GM23248 (cell line): ENCODE measurements around the gene CRTC2. TPM values are rescaled to one million over a fixed set of nuclear protein-coding genes. Genes with fewer than 3 reads are reported as not detected.

Experiments
- DNase-seq: peaks from one replicate; pipeline ENCODE4 v3.0.0-alpha.2; 2015
- H2AFZ ChIP-seq: fragments of 200-600 bp; sonication (generic); 2 replicates; pipeline ENCODE4 v1.6.1; 2016; ENCODE audit warnings: antibody characterized with exemption
- H3F3A ChIP-seq: fragments of 200-600 bp; sonication (generic); 2 replicates; pipeline ENCODE4 v1.6.1; 2016; ENCODE audit warnings: mild to moderate bottlenecking, antibody characterized with exemption, mixed run types; ENCODE audit not compliant: insufficient read depth
- H3K27ac ChIP-seq: fragments of 200-600 bp; sonication (generic); 2 replicates; pipeline ENCODE4 v1.5.1; 2016; ENCODE audit warnings: mild to moderate bottlenecking
- H3K27me3 ChIP-seq: fragments of 200-600 bp; sonication (generic); replicated peaks from 2 replicates; pipeline ENCODE4 v1.6.1; 2016; ENCODE audit warnings: mild to moderate bottlenecking; ENCODE audit not compliant: insufficient read depth
- H3K36me3 ChIP-seq: fragments of 200-600 bp; sonication (generic); 2 replicates; pipeline ENCODE4 v1.6.1; 2016; ENCODE audit warnings: low read depth, mild to moderate bottlenecking
- H3K4me1 ChIP-seq: fragments of 200-600 bp; sonication (generic); 2 replicates; pipeline ENCODE4 v1.6.1; 2016; ENCODE audit warnings: mild to moderate bottlenecking; ENCODE audit not compliant: insufficient read depth
- H3K4me2 ChIP-seq: fragments of 200-600 bp; sonication (generic); one replicate; pipeline ENCODE4 v1.6.1; 2016; ENCODE audit warnings: mild to moderate bottlenecking; ENCODE audit not compliant: unreplicated experiment
- H3K4me3 ChIP-seq: fragments of 200-600 bp; sonication (generic); 2 replicates; pipeline ENCODE4 v1.5.1; 2016; ENCODE audit warnings: mild to moderate bottlenecking
- H3K79me2 ChIP-seq: fragments of 200-600 bp; sonication (generic); 2 replicates; pipeline ENCODE4 v1.6.1; 2016; ENCODE audit warnings: mild to moderate bottlenecking; ENCODE audit not compliant: insufficient read depth
- H3K9ac ChIP-seq: fragments of 200-600 bp; sonication (generic); 2 replicates; pipeline ENCODE4 v1.6.1; 2016; ENCODE audit warnings: mild to moderate bottlenecking
- H3K9me2 ChIP-seq: fragments of 200-600 bp; sonication (generic); 2 replicates; pipeline ENCODE4 v1.6.1; 2016; ENCODE audit warnings: mixed run types, mild to moderate bottlenecking, moderate library complexity; ENCODE audit not compliant: insufficient read depth
- H3K9me3 ChIP-seq: fragments of 200-600 bp; sonication (generic); one replicate; pipeline ENCODE4 v1.6.1; 2017; ENCODE audit warnings: low read depth
- H4K20me1 ChIP-seq: fragments of 200-600 bp; sonication (generic); 2 replicates; pipeline ENCODE4 v1.6.0; 2016; ENCODE audit not compliant: insufficient read depth
- EZH2 ChIP-seq: fragments of 200-600 bp; sonication (generic); IDR thresholded peaks from 2 replicates; pipeline ENCODE4 v1.6.1; 2018; ENCODE audit warnings: antibody characterized with exemption, mild to moderate bottlenecking; ENCODE audit not compliant: insufficient read depth, poor library complexity, severe bottlenecking
- EZH2phosphoT487 ChIP-seq: fragments of 200-600 bp; sonication (generic); IDR thresholded peaks from 2 replicates; pipeline ENCODE4 v1.6.1; 2018; ENCODE audit warnings: antibody characterized with exemption, moderate library complexity, mild to moderate bottlenecking, low read depth; ENCODE audit not compliant: insufficient read depth
- WGBS, 2 experiments: methylation state at CpG; one replicate each; pipeline ENCODE4 v1.1.6; 2015 to 2017; ENCODE audit warnings: low lambda C conversion rate in 2 of 2, low coverage in 1 of 2; ENCODE audit errors: missing lambda C conversion rate in 2 of 2; 5-methylcytosine and 5-hydroxymethylcytosine counted together
- in situ Hi-C: fragments of 300-500 bp; cut with MboI; formaldehyde crosslinking; loops from 2 replicates; pipeline ENCODE4 v1.15.0; 2020
- polyA plus RNA-seq: library from polyadenylated mRNA; unstranded; fragments of >200 nt; fragmentation: Nextera tagmentation; extraction: Ambion mirVana; gene quantifications from 2 replicates; pipeline ENCODE4 v1.2.1, GENCODE V29; 2016
- total RNA-seq: library from RNA; depleted of rRNA; stranded (reverse); fragments of >200 nt; shearing (Covaris generic); gene quantifications from 2 replicates; pipeline ENCODE4 v1.2.3, GENCODE V29; 2014

Gene CRTC2
- total and polyA plus RNA-seq, 2 experiments from 2014 or later = 7.5 to 21.0 TPM

- no peak for DNase-seq
- H3K27me3 ChIP-seq = no peaks in the 10 kb centered on the region
- peaks cover 5% of the 10 kb centered on the region; the same call in 1 of the 2 replicates for H4K20me1 ChIP-seq
- peaks cover 17% of the 10 kb centered on the region for H3K4me1 ChIP-seq
- in situ Hi-C loops = no loop called here
- H2AFZ ChIP-seq = no peak overlapping the region
- H3K4me2 ChIP-seq = no peak overlapping the region
- no peak overlapping the region for H3K4me3 ChIP-seq
- 87 to 90% methylated on average over 11 of the region's 11 CpGs for WGBS, 2 experiments
- peaks cover 23% of the 10 kb centered on the region for H3K79me2 ChIP-seq
- H3K27ac ChIP-seq = no peak overlapping the region
- no peak overlapping the region for H3K9ac ChIP-seq
- peaks cover 21% of the 10 kb centered on the region for H3K36me3 ChIP-seq
- no peaks in the 10 kb centered on the region for H3K9me3 ChIP-seq
- peaks cover 46% of the 10 kb centered on the region for H3F3A ChIP-seq
- no peaks in the 10 kb centered on the region for H3K9me2 ChIP-seq
- TF ChIP-seq EZH2phosphoT487 = no peak
These were observed 37.2 kb upstream of the CRTC2 start for GRCh38 chr1:153995640-153996039.

- DNase-seq = no peak
- Histone ChIP-seq H3K79me2 (peaks cover 23% of the 10 kb centered on the region), H3K27ac (no peak overlapping the region), H3K9ac (no peak overlapping the region), H3K9me3 (no peaks in the 10 kb centered on the region), H3K27me3 (no peaks in the 10 kb centered on the region), H3K4me1 (peaks cover 18% of the 10 kb centered on the region), H2AFZ (no peak overlapping the region), H3K9me2 (no peaks in the 10 kb centered on the region), H3K4me3 (no peak overlapping the region), H3K4me2 (no peak overlapping the region), H3K36me3 (peaks cover 21% of the 10 kb centered on the region), H4K20me1 (peaks cover 5% of the 10 kb centered on the region; the same call in 1 of the 2 replicates), H3F3A (peaks cover 46% of the 10 kb centered on the region)
- in situ Hi-C loops = no loop called here
- 80 to 88% methylated on average over 3 of the region's 3 CpGs for WGBS, 2 experiments
- TF ChIP-seq EZH2phosphoT487 (no peak), EZH2 (no peak)
These were observed 36.8 kb upstream of the CRTC2 start for GRCh38 chr1:153995202-153995601.

GRCh38 chr1:153991806-153992205 lies 33.4 kb upstream of the CRTC2 start:
- Histone ChIP-seq H3K4me3 (peak overlapping the region; percentile 95), H3K9ac (peak overlapping the region; percentile 99), H3K79me2 (peaks cover 23% of the 10 kb centered on the region), H3K27ac (peak overlapping the region; percentile 83), H3F3A (peaks cover 54% of the 10 kb centered on the region), H3K4me1 (peaks cover 20% of the 10 kb centered on the region), H3K4me2 (peak overlapping the region; percentile 100), H2AFZ (no peak overlapping the region), H3K9me3 (no peaks in the 10 kb centered on the region), H3K27me3 (no peaks in the 10 kb centered on the region), H4K20me1 (peaks cover 5% of the 10 kb centered on the region; the same call in 1 of the 2 replicates), H3K9me2 (no peaks in the 10 kb centered on the region), H3K36me3 (peaks cover 21% of the 10 kb centered on the region)
- no peak for DNase-seq
- in situ Hi-C loops = no loop called here
- TF ChIP-seq EZH2phosphoT487 (no peak), EZH2 (no peak)
- WGBS, 2 experiments = 79 to 86% methylated on average over 2 of the region's 2 CpGs

GRCh38 chr1:153991151-153991630 lies 32.8 kb upstream of the CRTC2 start:
- H3K9ac ChIP-seq = peak overlapping the region; percentile 99
- in situ Hi-C loops = no loop called here
- H3K36me3 ChIP-seq = peaks cover 21% of the 10 kb centered on the region
- peak overlapping the region; percentile 100 for H3K4me2 ChIP-seq
- peaks cover 23% of the 10 kb centered on the region for H3K79me2 ChIP-seq
- DNase-seq = peak; percentile 58
- H3K27me3 ChIP-seq = no peaks in the 10 kb centered on the region
- H3F3A ChIP-seq = peaks cover 55% of the 10 kb centered on the region
- peak overlapping the region; percentile 95 for H3K4me3 ChIP-seq
- TF ChIP-seq EZH2phosphoT487 (no peak), EZH2 (no peak)
- H3K4me1 ChIP-seq = peaks cover 24% of the 10 kb centered on the region
- no peaks in the 10 kb centered on the region for H3K9me3 ChIP-seq
- WGBS, 2 experiments = 8 to 11% methylated on average over 9 of the region's 9 CpGs
- H3K27ac ChIP-seq = peak overlapping the region; percentile 83
- 0 out of 2 replicates have a peak overlapping the region, but pooled peaks have one; percentile 90 for H2AFZ ChIP-seq
- H4K20me1 ChIP-seq = peaks cover 5% of the 10 kb centered on the region; the same call in 1 of the 2 replicates
- no peaks in the 10 kb centered on the region for H3K9me2 ChIP-seq
